Peyer's patch (tissue), 4 donors: ENCODE data around the gene MACROD2.

Source experiments
- CTCF ChIP-seq, 6 experiments: fragments of 450-650 bp in 4 of 6; fragments of 200-600 bp in 2 of 6; sonication (generic) in 1 of 6; IDR thresholded peaks; one replicate each; pipeline ENCODE4 v1.5.1; 2017 to 2019; ENCODE audit warnings: antibody characterized with exemption in 6 of 6, mild to moderate bottlenecking in 3 of 6, moderate library complexity in 1 of 6
- POLR2A ChIP-seq, 2 donors: fragments of 450-650 bp; IDR thresholded peaks; one replicate each; pipeline ENCODE4 v1.5.1; 2017; ENCODE audit warnings: antibody characterized with exemption in 2 of 2, mild to moderate bottlenecking in 2 of 2, moderate library complexity in 2 of 2

GRCh38 chr20:16001286-16001685 is 2006.0 kb downstream of the MACROD2 start:
- TF ChIP-seq CTCF (IDR thresholded peaks at IDR 0.05) (no peak), POLR2A (IDR thresholded peaks at IDR 0.05) (no peak)
